ENCODE results near the gene ADGRF4.

The ADGRF4 gene

GRCh38 chr6:47681201-47681990, 17.0 kb upstream of the ADGRF4 start:
- DNase-seq, result no peak

GRCh38 chr6:47686411-47686810, 12.0 kb upstream of the ADGRF4 start:
- no peak for DNase-seq

GRCh38 chr6:47687432-47687831, 10.9 kb upstream of the ADGRF4 start:
- DNase-seq, result no peak

- DNase-seq, result no peak
These were observed 8.2 kb upstream of the ADGRF4 start for GRCh38 chr6:47690214-47690613.

GRCh38 chr6:47690791-47691190, 7.6 kb upstream of the ADGRF4 start:
- no peak for DNase-seq

GRCh38 chr6:47697925-47698324, 455 bp upstream of the ADGRF4 start:
- DNase-seq, result no peak

GRCh38 chr6:47700053-47700452, 1.7 kb downstream of the ADGRF4 start:
- DNase-seq, result no peak

GRCh38 chr6:47700596-47700995, 2.2 kb downstream of the ADGRF4 start:
- no peak for DNase-seq

- no peak for DNase-seq
These were observed 3.0 kb downstream of the ADGRF4 start for GRCh38 chr6:47701363-47701762.

GRCh38 chr6:47709160-47709559, 10.8 kb downstream of the ADGRF4 start:
- no peak for DNase-seq

GRCh38 chr6:47710295-47710694, 11.9 kb downstream of the ADGRF4 start:
- no peak for DNase-seq

GRCh38 chr6:47713200-47713599, 14.8 kb downstream of the ADGRF4 start:
- no peak for DNase-seq

- no peak for DNase-seq
These were observed 16.4 kb downstream of the ADGRF4 start for GRCh38 chr6:47714802-47715201.

GRCh38 chr6:47715782-47716181, 17.4 kb downstream of the ADGRF4 start:
- DNase-seq, result no peak

GRCh38 chr6:47716207-47716606, 17.8 kb downstream of the ADGRF4 start:
- DNase-seq, result no peak

GRCh38 chr6:47718571-47718970, 20.2 kb downstream of the ADGRF4 start:
- DNase-seq, result no peak

GRCh38 chr6:47721189-47721588, 22.8 kb downstream of the ADGRF4 start:
- DNase-seq, result no peak

- no peak for DNase-seq
These were observed 23.8 kb downstream of the ADGRF4 start for GRCh38 chr6:47722194-47722593.

GRCh38 chr6:47724300-47724699, 25.9 kb downstream of the ADGRF4 start:
- DNase-seq, result no peak

GRCh38 chr6:47727391-47727790, 29.0 kb downstream of the ADGRF4 start:
- DNase-seq, result no peak

- DNase-seq, result no peak
These were observed 30.6 kb downstream of the ADGRF4 start for GRCh38 chr6:47729019-47729418.

GRCh38 chr6:47729457-47729856, 31.1 kb downstream of the ADGRF4 start:
- no peak for DNase-seq

- no peak for DNase-seq
These were observed 35.6 kb downstream of the ADGRF4 start for GRCh38 chr6:47733879-47734558.

GRCh38 chr6:47734831-47735481, 36.6 kb downstream of the ADGRF4 start:
- DNase-seq, result no peak

Measured in hippocampal formation (tissue), 2 donors.